AG04449 (cell line): ENCODE results near the gene CRISPLD2.

Source experiments
- CTCF ChIA-PET: fragments of 350-600 bp; formaldehyde crosslinking; extraction: SDS; loops from one replicate; lab custom pipeline; 2021; ENCODE audit warnings: antibody characterized with exemption; lab: Yijun Ruan, JAX
- POLR2A ChIA-PET: fragments of 400-600, 350-600 bp; formaldehyde crosslinking; extraction: SDS; loops from one replicate; lab custom pipeline; 2020; ENCODE audit warnings: antibody characterized with exemption, inconsistent platforms; lab: Yijun Ruan, JAX
- DNase-seq: peaks from one replicate; pipeline ENCODE4 v3.0.0-alpha.2; 2010; ENCODE audit warnings: low read depth, low spot score
- H3K4me3 ChIP-seq: 2 replicates; pipeline ENCODE4 v1.5.1; 2011; ENCODE audit warnings: low read depth, mild to moderate bottlenecking, control low read depth, low read length
- CTCF ChIP-seq: IDR thresholded peaks from one replicate; pipeline ENCODE4 v1.5.1; 2011; ENCODE audit warnings: mild to moderate bottlenecking, moderate library complexity, low read length, control low read depth, inconsistent platforms; ENCODE audit not compliant: insufficient read depth; ENCODE audit errors: missing control alignments

The CRISPLD2 gene

DNA sequence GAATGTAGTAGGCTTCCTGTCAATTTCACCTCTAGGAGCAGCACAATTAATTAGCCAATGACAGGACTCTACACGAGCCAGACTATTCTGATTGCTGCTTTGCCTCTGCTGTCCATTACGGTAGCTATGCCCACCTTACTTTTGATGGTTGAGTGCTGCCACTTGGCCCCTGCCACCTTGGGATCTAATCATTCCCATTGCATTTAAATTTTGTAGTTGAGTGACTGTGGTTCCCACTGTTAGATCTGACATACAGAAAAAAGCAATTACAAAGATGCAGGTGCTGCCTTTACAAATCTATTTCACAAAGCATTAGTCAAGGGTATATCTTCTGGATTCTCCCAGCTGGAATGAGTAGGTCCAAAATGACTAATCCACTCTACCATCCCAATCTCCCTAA is 39.9 kb downstream of the CRISPLD2 start:
- CTCF ChIA-PET, result interaction anchor here (2.1 kb wide), 1 partner anchor 92 kb away, joined by 8 read pairs; no protein-coding TSS in a partner anchor

GRCh38 chr16:84860383-84860782 is 40.6 kb downstream of the CRISPLD2 start:
- TF ChIP-seq CTCF, result no peak
- no peak for DNase-seq
- CTCF ChIA-PET, result no interaction called here
- POLR2A ChIA-PET, result no interaction called here
- no peak overlapping the region for H3K4me3 ChIP-seq

More for the DNA sequence above, 39.9 kb downstream of the CRISPLD2 start:
- POLR2A ChIA-PET, result no interaction called here
- TF ChIP-seq CTCF, result no peak
- no peak for DNase-seq
- H3K4me3 ChIP-seq, result no peak overlapping the region

- DNase-seq, result no peak
- CTCF ChIA-PET, result no interaction called here
- POLR2A ChIA-PET, result no interaction called here
- no peak overlapping the region for H3K4me3 ChIP-seq
- no peak for TF ChIP-seq CTCF
These were observed 41.9 kb downstream of the CRISPLD2 start for GRCh38 chr16:84861671-84862070.

- no peak for TF ChIP-seq CTCF
- DNase-seq, result no peak
- no peak overlapping the region for H3K4me3 ChIP-seq
- ChIA-PET POLR2A (no interaction called here), CTCF (interaction anchor here (1.4 kb wide), 1 partner anchor 90 kb away, joined by 4 read pairs; no protein-coding TSS in a partner anchor)
These were observed 43.2 kb downstream of the CRISPLD2 start for GRCh38 chr16:84862804-84863480.

GRCh38 chr16:84863481-84863814 is 43.7 kb downstream of the CRISPLD2 start:
- no peak for TF ChIP-seq CTCF
- DNase-seq, result no peak
- ChIA-PET POLR2A (no interaction called here), CTCF (interaction anchor here (1.4 kb wide), 1 partner anchor 90 kb away, joined by 4 read pairs; no protein-coding TSS in a partner anchor)
- H3K4me3 ChIP-seq, result no peak overlapping the region

DNA sequence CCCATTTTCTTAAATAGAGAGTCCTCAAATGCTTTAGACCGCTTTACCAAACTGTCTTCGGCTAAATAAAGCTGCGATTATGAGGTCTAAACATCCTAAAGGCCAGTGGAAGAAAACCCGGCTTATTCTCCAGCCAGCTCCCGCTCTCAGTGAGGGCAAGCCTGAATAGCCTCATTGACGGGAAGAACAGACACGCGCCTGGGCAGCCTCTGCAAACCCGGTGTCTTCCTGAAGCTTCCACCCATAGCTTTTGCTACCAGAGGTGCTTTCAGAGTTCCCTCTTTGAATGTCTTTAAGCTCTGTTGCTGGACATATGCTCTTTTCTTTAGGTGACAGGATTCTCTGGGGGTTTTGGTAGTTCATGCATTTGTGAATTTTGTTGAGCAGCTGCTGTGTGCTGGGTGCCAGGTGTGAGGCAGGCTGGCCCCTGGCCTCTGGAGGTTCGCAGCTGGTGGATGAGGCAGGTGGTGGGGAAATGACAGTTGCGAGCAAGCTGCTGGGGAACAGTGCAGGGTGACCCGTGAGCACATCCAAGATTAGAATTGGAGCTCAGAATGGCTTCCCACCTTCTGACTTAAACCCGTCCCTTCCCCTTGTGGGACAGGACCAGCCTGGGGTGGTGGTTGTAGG is 44.7 kb downstream of the CRISPLD2 start:
- no peak for TF ChIP-seq CTCF
- no peak for DNase-seq
- ChIA-PET CTCF (interaction anchor here (1.1 to 1.7 kb wide), 4 partner anchors 10 to 88 kb away, joined by 3 to 6 read pairs (median 4); no protein-coding TSS in a partner anchor), POLR2A (interaction anchor here (1.2 kb wide), 1 partner anchor 13 kb away, joined by 3 read pairs; no protein-coding TSS in a partner anchor)
- no peak overlapping the region for H3K4me3 ChIP-seq
